Measurements from ENCODE around the gene MAP3K5. TPM values are rescaled to one million over a fixed set of nuclear protein-coding genes. Genes with fewer than 3 reads are reported as not detected.

MAP3K5 gene
- polyA plus RNA-seq, 4 donors, result 2.9 to 8.2 (median 7.1) TPM

Other genes starting within 250 kb of the MAP3K5 start
- 10 to 100 TPM in 3 of 4 donors, under 1 TPM in 1; 0.94 to 36.3 (median 32.0) TPM for gene MAP7, start 242.1 kb downstream of the MAP3K5 start, polyA plus RNA-seq (ENCODE audit: insufficient read length in 4 of 4)
- 10 to 100 TPM in 3 of 4 donors, 1 to 10 TPM in 1; 5.6 to 14.6 (median 12.3) TPM for gene PEX7, start 30.1 kb upstream of the MAP3K5 start, polyA plus RNA-seq (ENCODE audit: insufficient read length in 4 of 4)
- under 1 TPM in 3 of 4 donors, not detected in 1; 0.07 to 0.12 (median 0.11) TPM for gene SLC35D3, start 129.8 kb upstream of the MAP3K5 start, polyA plus RNA-seq (ENCODE audit: insufficient read length in 4 of 4)